Activated naive CD4-positive, alpha-beta T cell treated with anti-CD3 and anti-CD28 coated beads for 36 hours (primary cell): ENCODE measurements around the gene KLRC4. TPM values are rescaled to one million over a fixed set of nuclear protein-coding genes. Genes with fewer than 3 reads are reported as not detected.
A peak's percentile ranks its signal among the peaks of the same experiment; 100 is the strongest.
"Not testable (repeated sequence)": the region's sequence is repeated elsewhere in the genome, so short reads cannot be mapped to it uniquely, and the experiment has no call there.

Source experiments
- CTCF ChIA-PET: fragments of 350-600 bp; sonication (Branson Sonifier 250); formaldehyde crosslinking; loops from one replicate; lab custom pipeline; 2021; ENCODE audit warnings: antibody characterized with exemption; lab: Charles Lee
- DNase-seq: peaks from one replicate; pipeline ENCODE4 v3.0.0-alpha.2; 2020
- H3K27ac Mint-ChIP-seq: one replicate; pipeline ENCODE4 v1.8.0; 2021; ENCODE audit warnings: mild to moderate bottlenecking, mixed read lengths
- H3K27me3 Mint-ChIP-seq: one replicate; pipeline ENCODE4 v1.8.0; 2021; ENCODE audit warnings: low read depth, mixed read lengths
- H3K36me3 Mint-ChIP-seq: one replicate; pipeline ENCODE4 v1.8.0; 2021; ENCODE audit warnings: low read depth, mixed read lengths
- H3K4me1 Mint-ChIP-seq: one replicate; pipeline ENCODE4 v1.8.0; 2021; ENCODE audit warnings: low read depth, mixed read lengths
- H3K4me3 Mint-ChIP-seq: one replicate; pipeline ENCODE4 v1.8.0; 2021; ENCODE audit warnings: mild to moderate bottlenecking, moderate library complexity, mixed read lengths
- H3K9me3 Mint-ChIP-seq: one replicate; pipeline ENCODE4 v1.8.0; 2021; ENCODE audit warnings: mixed read lengths
- intact Hi-C: fragments of 100-400 bp; cut with micrococcal nuclease; formaldehyde crosslinking; loops from one replicate; pipeline ENCODE4 v1.15.1; 2023
- total RNA-seq, 2 experiments: library from RNA; stranded (reverse); gene quantifications; one replicate each; pipeline ENCODE4 v1.2.3, GENCODE V29; 2021

KLRC4 gene
- total RNA-seq, 2 experiments from 2014 or later: not detected

- CTCF ChIA-PET: no interaction called here
- no peaks in the 10 kb centered on the region for H3K9me3 Mint-ChIP-seq
- no peaks in the 10 kb centered on the region for H3K36me3 Mint-ChIP-seq
- H3K27ac Mint-ChIP-seq: no peak overlapping the region
- DNase-seq: no peak
- intact Hi-C loops: no loop called here
- no peaks in the 10 kb centered on the region for H3K27me3 Mint-ChIP-seq
- H3K4me3 Mint-ChIP-seq: no peak overlapping the region
- H3K4me1 Mint-ChIP-seq: peaks cover 7% of the 10 kb centered on the region
Measured at GRCh38 chr12:10374624-10375018, 34.9 kb downstream of the KLRC4 start.

GRCh38 chr12:10372559-10372958 lies 37.0 kb downstream of the KLRC4 start:
- Mint-ChIP-seq H3K27me3 (no peaks in the 10 kb centered on the region), H3K27ac (no peak overlapping the region), H3K4me1 (peaks cover 16% of the 10 kb centered on the region), H3K9me3 (no peaks in the 10 kb centered on the region), H3K36me3 (no peaks in the 10 kb centered on the region), H3K4me3 (no peak overlapping the region)
- intact Hi-C loops: no loop called here
- CTCF ChIA-PET: no interaction called here
- no peak for DNase-seq

GRCh38 chr12:10371893-10372535 lies 37.5 kb downstream of the KLRC4 start:
- DNase-seq, H3K4me3 Mint-ChIP-seq, intact Hi-C loops, H3K9me3 Mint-ChIP-seq, H3K27ac Mint-ChIP-seq, H3K36me3 Mint-ChIP-seq, H3K27me3 Mint-ChIP-seq: not testable (repeated sequence)
- peaks cover 16% of the 10 kb centered on the region for H3K4me1 Mint-ChIP-seq
- CTCF ChIA-PET: interaction anchor here (0.6 kb wide), 1 partner anchor 235 kb away, joined by 4 read pairs; no protein-coding TSS in a partner anchor

- Mint-ChIP-seq H3K9me3 (no peaks in the 10 kb centered on the region), H3K36me3 (no peaks in the 10 kb centered on the region), H3K27ac (no peak overlapping the region), H3K4me3 (no peak overlapping the region), H3K27me3 (no peaks in the 10 kb centered on the region), H3K4me1 (peaks cover 16% of the 10 kb centered on the region)
- intact Hi-C loops: loop anchor here (5.0 to 10.0 kb wide), 2 partner anchors 217 to 305 kb away; partner anchors contain the start of gene STYK1
- no peak for DNase-seq
- CTCF ChIA-PET: interaction anchor here (0.6 kb wide), 1 partner anchor 170 kb away, joined by 3 read pairs; no protein-coding TSS in a partner anchor
Measured at GRCh38 chr12:10369557-10370415, 39.8 kb downstream of the KLRC4 start.

GRCh38 chr12:10368206-10369171 lies 41.1 kb downstream of the KLRC4 start:
- CTCF ChIA-PET: interaction anchor here (0.7 kb wide), 1 partner anchor 12 kb away, joined by 4 read pairs; no protein-coding TSS in a partner anchor
- H3K27ac Mint-ChIP-seq: no peak overlapping the region
- H3K9me3 Mint-ChIP-seq: no peaks in the 10 kb centered on the region
- H3K4me1 Mint-ChIP-seq: peaks cover 16% of the 10 kb centered on the region
- H3K36me3 Mint-ChIP-seq: no peaks in the 10 kb centered on the region
- H3K27me3 Mint-ChIP-seq: no peaks in the 10 kb centered on the region
- DNase-seq: no peak
- H3K4me3 Mint-ChIP-seq: no peak overlapping the region
- intact Hi-C loops: loop anchor here (5.0 to 10.0 kb wide), 2 partner anchors 216 to 306 kb away; partner anchors contain the start of gene STYK1

- CTCF ChIA-PET: interaction anchor here (0.7 kb wide), 1 partner anchor 622 kb away, joined by 3 read pairs; no protein-coding TSS in a partner anchor
- not testable (repeated sequence) for H3K27me3 Mint-ChIP-seq, H3K4me3 Mint-ChIP-seq, H3K9me3 Mint-ChIP-seq, H3K27ac Mint-ChIP-seq, H3K36me3 Mint-ChIP-seq, DNase-seq
- H3K4me1 Mint-ChIP-seq: peaks cover 13% of the 10 kb centered on the region
- intact Hi-C loops: loop anchor here (1.0 to 10.0 kb wide), 3 partner anchors 195 to 307 kb away; partner anchors contain the start of gene STYK1
Measured at GRCh38 chr12:10367714-10368113, 41.8 kb downstream of the KLRC4 start.

- Mint-ChIP-seq H3K36me3 (no peaks in the 10 kb centered on the region), H3K4me1 (peaks cover 10% of the 10 kb centered on the region), H3K4me3 (no peak overlapping the region), H3K9me3 (no peaks in the 10 kb centered on the region), H3K27me3 (no peaks in the 10 kb centered on the region), H3K27ac (no peak overlapping the region)
- no peak for DNase-seq
- CTCF ChIA-PET: interaction anchor here (0.5 to 2.2 kb wide), 6 partner anchors 9 to 218 kb away, joined by 3 to 10 read pairs (median 4); no protein-coding TSS in a partner anchor
- intact Hi-C loops: loop anchor here (1.0 to 10.0 kb wide), 3 partner anchors 195 to 308 kb away; partner anchors contain the start of gene STYK1
Measured at GRCh38 chr12:10366875-10367274, 42.7 kb downstream of the KLRC4 start.

- no peak overlapping the region for H3K27ac Mint-ChIP-seq
- H3K4me1 Mint-ChIP-seq: peaks cover 13% of the 10 kb centered on the region
- DNase-seq: no peak
- no peaks in the 10 kb centered on the region for H3K36me3 Mint-ChIP-seq
- intact Hi-C loops: loop anchor here (2.0 to 10.0 kb wide), 4 partner anchors 35 to 309 kb away; partner anchors contain the start of gene STYK1
- H3K9me3 Mint-ChIP-seq: no peaks in the 10 kb centered on the region
- H3K27me3 Mint-ChIP-seq: no peaks in the 10 kb centered on the region
- CTCF ChIA-PET: interaction anchor here (0.5 to 2.2 kb wide), 8 partner anchors 8 to 552 kb away, joined by 3 to 10 read pairs (median 4); no protein-coding TSS in a partner anchor
- no peak overlapping the region for H3K4me3 Mint-ChIP-seq
Measured at GRCh38 chr12:10365696-10366405, 43.7 kb downstream of the KLRC4 start.

- H3K27ac Mint-ChIP-seq: no peak overlapping the region
- no peaks in the 10 kb centered on the region for H3K36me3 Mint-ChIP-seq
- H3K27me3 Mint-ChIP-seq: no peaks in the 10 kb centered on the region
- H3K4me1 Mint-ChIP-seq: peaks cover 15% of the 10 kb centered on the region
- CTCF ChIA-PET: interaction anchor here (0.8 to 2.2 kb wide), 3 partner anchors 44 to 171 kb away, joined by 4 to 10 read pairs (median 5); no protein-coding TSS in a partner anchor
- H3K9me3 Mint-ChIP-seq: no peaks in the 10 kb centered on the region
- peak; percentile 72 for DNase-seq
- intact Hi-C loops: loop anchor here (1.0 to 10.0 kb wide), 6 partner anchors 34 to 310 kb away; partner anchors contain the start of gene STYK1
- H3K4me3 Mint-ChIP-seq: no peak overlapping the region
Measured at GRCh38 chr12:10364815-10365622, 44.5 kb downstream of the KLRC4 start.
